ENCODE results near the gene SERPINA5.

GRCh38 chr14:94592457-94592856 lies 11.2 kb downstream of the SERPINA5 start:
- no peak for TF ChIP-seq CTCF (IDR thresholded peaks at IDR 0.05; ENCODE audit: low read length)
- no peak for TF ChIP-seq EZH2phosphoT487 (IDR thresholded peaks at IDR 0.05; ENCODE audit: low read length)
